Fibroblast of lung (primary cell): Measurements from ENCODE around the gene NPC2. TPM values are rescaled to one million over a fixed set of nuclear protein-coding genes. Genes with fewer than 3 reads are reported as not detected.

Experiments used
- DNase-seq, 2 donors: peaks; one replicate each; pipeline versions ENCODE4 v3.0.0 to v3.0.0-alpha.2; 2010; ENCODE audit warnings: low read depth in 2 of 2
- H2AFZ ChIP-seq: 2 replicates; pipeline ENCODE4 v1.5.1; 2012; ENCODE audit warnings: low read length, control low read depth, inconsistent platforms
- H3K27ac ChIP-seq: 2 replicates; pipeline ENCODE4 v1.5.1; 2011; ENCODE audit warnings: low read length, control low read depth; ENCODE audit not compliant: insufficient read depth
- H3K27me3 ChIP-seq: 2 replicates; pipeline ENCODE4 v1.5.1; 2011; ENCODE audit warnings: mild to moderate bottlenecking, low read length; ENCODE audit not compliant: control insufficient read depth, insufficient read depth
- H3K36me3 ChIP-seq: 2 replicates; pipeline ENCODE4 v1.5.1; 2011; ENCODE audit warnings: low read length; ENCODE audit not compliant: control insufficient read depth, insufficient read depth
- H3K4me1 ChIP-seq: 2 replicates; pipeline ENCODE4 v1.5.1; 2011; ENCODE audit warnings: low read length; ENCODE audit not compliant: control insufficient read depth, insufficient read depth; ENCODE audit errors: extremely low read depth
- H3K4me2 ChIP-seq: 2 replicates; pipeline ENCODE4 v1.5.1; 2011; ENCODE audit warnings: low read length, control low read depth; ENCODE audit not compliant: insufficient read depth; ENCODE audit errors: extremely low read depth
- H3K4me3 ChIP-seq, 4 experiments: fragments of 200-600 bp in 1 of 4; sonication (generic) in 1 of 4; replicated peaks in 1 of 4; 2 replicates each; pipeline ENCODE4 v1.5.1; 2011 to 2016; ENCODE audit warnings: low read length in 4 of 4, low read depth in 3 of 4, mild to moderate bottlenecking in 3 of 4, control low read depth in 2 of 4, inconsistent platforms in 1 of 4, mixed read lengths in 1 of 4; ENCODE audit not compliant: insufficient read depth in 1 of 4; ENCODE audit errors: control extremely low read depth in 1 of 4
- H3K79me2 ChIP-seq: 2 replicates; pipeline ENCODE4 v1.5.1; 2012; ENCODE audit warnings: mild to moderate bottlenecking, low read length, inconsistent platforms; ENCODE audit not compliant: control insufficient read depth, insufficient read depth
- H3K9ac ChIP-seq: 2 replicates; pipeline ENCODE4 v1.5.1; 2011; ENCODE audit warnings: mild to moderate bottlenecking, low read length, control low read depth; ENCODE audit not compliant: insufficient read depth
- H3K9me3 ChIP-seq: 2 replicates; pipeline ENCODE4 v1.5.1; 2012; ENCODE audit warnings: low read depth, low read length; ENCODE audit not compliant: control insufficient read depth, insufficient read depth
- H4K20me1 ChIP-seq: 2 replicates; pipeline ENCODE4 v1.5.1; 2011; ENCODE audit warnings: low read length; ENCODE audit not compliant: control insufficient read depth, insufficient read depth; ENCODE audit errors: extremely low read depth
- EZH2 ChIP-seq: IDR thresholded peaks from 2 replicates; pipeline ENCODE4 v1.5.1; 2012; ENCODE audit warnings: low read length, control low read depth, mild to moderate bottlenecking; ENCODE audit errors: missing control alignments
- polyA plus RNA-seq, 2 donors: library from polyadenylated mRNA; depleted of rRNA in 1 of 2; stranded (reverse) in 1 of 2; unstranded in 1 of 2; fragments of >200 nt; gene quantifications; 2 replicates each; pipeline ENCODE4 v1.2.1, GENCODE V29; 2011 to 2012; ENCODE audit warnings: missing spikeins in 1 of 2
- total RNA-seq: library from RNA; depleted of rRNA; stranded (reverse); fragments of >200 nt; gene quantifications from 2 replicates; pipeline ENCODE4 v1.2.1, GENCODE V29; 2014
- TF ChIP-seq, protein P1 (sequence below), 2 donors: IDR thresholded peaks in 1 of 2; conservative IDR thresholded peaks in 1 of 2; 1 replicate in 1 of 2; 2 replicates in 1 of 2; pipeline ENCODE4 v1.5.1; 2011 to 2012; ENCODE audit warnings: low read length in 2 of 2, control low read depth in 1 of 2, inconsistent platforms in 1 of 2, low read depth in 1 of 2, mild to moderate bottlenecking in 1 of 2

NPC2 gene
- total and polyA plus RNA-seq, 2 donors (not counting 1 experiment from before 2014, with no cell fraction given) = 238 to 275 TPM

DNA sequence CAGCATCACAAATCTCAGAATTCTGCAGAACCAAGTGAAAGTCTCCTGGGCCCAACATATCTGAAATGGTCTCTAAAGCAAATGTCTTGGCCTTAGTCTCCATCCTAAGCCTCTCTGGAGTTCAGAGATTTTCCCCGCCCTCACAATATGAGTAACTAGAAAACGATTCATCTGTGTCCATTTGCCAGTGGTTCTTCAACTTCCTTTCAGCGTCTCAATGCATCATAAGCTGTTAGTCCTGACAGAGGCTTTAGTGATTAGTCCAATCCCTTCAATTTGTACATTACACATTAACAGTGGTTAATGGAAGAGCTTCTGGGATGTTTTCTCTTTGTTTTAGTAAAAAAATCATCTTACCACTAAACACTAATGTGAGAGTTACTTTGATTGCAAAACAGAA lies 17.4 kb downstream of the NPC2 start:
- no peaks in the 10 kb centered on the region for H4K20me1 ChIP-seq
- no peaks in the 10 kb centered on the region for H3K9me3 ChIP-seq
- peak; percentile 15 to 80 for DNase-seq
- H2AFZ ChIP-seq = no peak overlapping the region
- H3K36me3 ChIP-seq = peaks cover 1% of the 10 kb centered on the region
- no peaks in the 10 kb centered on the region for H3K79me2 ChIP-seq
- H3K4me1 ChIP-seq = peaks cover 2% of the 10 kb centered on the region
- H3K27ac ChIP-seq = no peak overlapping the region
- H3K9ac ChIP-seq = no peak overlapping the region
- H3K27me3 ChIP-seq = no peaks in the 10 kb centered on the region
- H3K4me3 ChIP-seq = no peak overlapping the region
- TF ChIP-seq, protein P1, sequence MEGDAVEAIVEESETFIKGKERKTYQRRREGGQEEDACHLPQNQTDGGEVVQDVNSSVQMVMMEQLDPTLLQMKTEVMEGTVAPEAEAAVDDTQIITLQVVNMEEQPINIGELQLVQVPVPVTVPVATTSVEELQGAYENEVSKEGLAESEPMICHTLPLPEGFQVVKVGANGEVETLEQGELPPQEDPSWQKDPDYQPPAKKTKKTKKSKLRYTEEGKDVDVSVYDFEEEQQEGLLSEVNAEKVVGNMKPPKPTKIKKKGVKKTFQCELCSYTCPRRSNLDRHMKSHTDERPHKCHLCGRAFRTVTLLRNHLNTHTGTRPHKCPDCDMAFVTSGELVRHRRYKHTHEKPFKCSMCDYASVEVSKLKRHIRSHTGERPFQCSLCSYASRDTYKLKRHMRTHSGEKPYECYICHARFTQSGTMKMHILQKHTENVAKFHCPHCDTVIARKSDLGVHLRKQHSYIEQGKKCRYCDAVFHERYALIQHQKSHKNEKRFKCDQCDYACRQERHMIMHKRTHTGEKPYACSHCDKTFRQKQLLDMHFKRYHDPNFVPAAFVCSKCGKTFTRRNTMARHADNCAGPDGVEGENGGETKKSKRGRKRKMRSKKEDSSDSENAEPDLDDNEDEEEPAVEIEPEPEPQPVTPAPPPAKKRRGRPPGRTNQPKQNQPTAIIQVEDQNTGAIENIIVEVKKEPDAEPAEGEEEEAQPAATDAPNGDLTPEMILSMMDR (conservative IDR thresholded peaks at IDR 0.05 in 1 of 2, IDR thresholded peaks at IDR 0.05 in 1 of 2; ENCODE audit: low read depth in 1 of 2, low read length in 2 of 2) = no peak
- TF ChIP-seq EZH2 = no peak
- H3K4me2 ChIP-seq = no peak overlapping the region

DNA sequence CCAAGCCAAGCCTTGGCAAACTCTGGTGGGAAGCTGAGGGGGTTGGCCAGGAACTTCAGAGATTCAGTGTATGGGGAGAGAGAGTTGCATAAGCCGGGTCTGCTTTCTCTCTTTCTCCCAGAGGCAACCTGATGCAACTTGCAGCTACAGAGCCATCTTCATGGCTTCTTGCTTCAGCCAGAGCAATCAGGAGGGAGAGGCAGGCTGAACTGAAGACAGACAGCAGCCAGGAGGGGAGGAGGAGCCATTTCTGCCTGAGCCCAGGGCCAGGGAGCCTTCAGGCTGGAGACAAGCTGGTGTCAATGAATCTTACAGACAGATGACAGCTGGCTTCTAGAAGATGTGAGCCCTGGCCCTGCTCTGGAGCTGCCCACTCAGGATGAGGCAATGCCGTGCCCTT lies 18.7 kb downstream of the NPC2 start:
- H3K79me2 ChIP-seq = no peaks in the 10 kb centered on the region
- H3K27me3 ChIP-seq = no peaks in the 10 kb centered on the region
- H3K4me2 ChIP-seq = no peak overlapping the region
- H3K27ac ChIP-seq = no peak overlapping the region
- H3K4me3 ChIP-seq = no peak overlapping the region
- peaks cover 2% of the 10 kb centered on the region for H3K4me1 ChIP-seq
- H3K9ac ChIP-seq = no peak overlapping the region
- no peaks in the 10 kb centered on the region for H3K9me3 ChIP-seq
- H2AFZ ChIP-seq = no peak overlapping the region
- no peaks in the 10 kb centered on the region for H4K20me1 ChIP-seq
- no peak for DNase-seq
- TF ChIP-seq, protein P1 (conservative IDR thresholded peaks at IDR 0.05 in 1 of 2, IDR thresholded peaks at IDR 0.05 in 1 of 2; ENCODE audit: low read depth in 1 of 2, low read length in 2 of 2) = no peak
- TF ChIP-seq EZH2 = no peak
- peaks cover 1% of the 10 kb centered on the region for H3K36me3 ChIP-seq

DNA sequence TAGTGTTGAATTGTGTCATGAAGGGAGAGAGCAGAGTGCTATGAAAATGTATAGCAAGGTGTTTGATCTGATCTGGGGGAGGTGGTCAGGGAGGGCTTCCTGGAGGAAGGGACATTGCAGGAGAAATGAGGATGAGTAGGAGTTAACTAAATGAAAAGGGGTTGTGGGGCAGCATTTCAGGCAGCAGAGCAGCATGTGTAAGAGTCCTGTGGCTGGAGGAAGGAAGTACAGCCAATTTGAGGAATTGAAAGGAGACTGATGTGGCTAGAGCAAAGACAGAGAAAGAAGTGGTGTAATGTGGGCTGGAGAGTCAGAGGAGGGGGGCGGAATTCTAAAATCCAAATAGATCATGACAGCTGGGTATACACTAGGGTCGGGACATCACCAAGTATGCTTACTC lies 20.5 kb downstream of the NPC2 start:
- TF ChIP-seq, protein P1 (conservative IDR thresholded peaks at IDR 0.05 in 1 of 2, IDR thresholded peaks at IDR 0.05 in 1 of 2; ENCODE audit: low read depth in 1 of 2, low read length in 2 of 2) = no peak
- no peak for TF ChIP-seq EZH2
- Histone ChIP-seq H3K36me3 (no peaks in the 10 kb centered on the region), H3K4me1 (peaks cover 2% of the 10 kb centered on the region)

More for the DNA sequence above, 20.5 kb downstream of the NPC2 start:
- Histone ChIP-seq H3K4me3 (no peak overlapping the region), H3K9me3 (no peaks in the 10 kb centered on the region), H3K9ac (no peak overlapping the region), H4K20me1 (no peaks in the 10 kb centered on the region), H3K27me3 (no peaks in the 10 kb centered on the region), H3K79me2 (no peaks in the 10 kb centered on the region), H3K27ac (no peak overlapping the region), H2AFZ (no peak overlapping the region), H3K4me2 (no peak overlapping the region)
- no peak for DNase-seq
